Endothelial cell (in vitro differentiated cells): Measurements from ENCODE around the gene MAFB. TPM values are rescaled to one million over a fixed set of nuclear protein-coding genes. Genes with fewer than 3 reads are reported as not detected.

Source experiments
- DNase-seq: peaks from one replicate; pipeline ENCODE4 v3.0.0; 2021; ENCODE audit warnings: low spot score
- H3K27ac Mint-ChIP-seq: one replicate; pipeline ENCODE4 v1.8.0; 2021; ENCODE audit warnings: mixed read lengths, inconsistent platforms; ENCODE audit not compliant: unreplicated experiment
- H3K27me3 Mint-ChIP-seq: one replicate; pipeline ENCODE4 v1.8.0; 2021; ENCODE audit warnings: mild to moderate bottlenecking, moderate library complexity, mixed read lengths, inconsistent platforms; ENCODE audit not compliant: unreplicated experiment
- H3K36me3 Mint-ChIP-seq: one replicate; pipeline ENCODE4 v1.8.0; 2021; ENCODE audit warnings: mild to moderate bottlenecking, low read depth, mixed read lengths, inconsistent platforms; ENCODE audit not compliant: unreplicated experiment
- H3K4me1 Mint-ChIP-seq: one replicate; pipeline ENCODE4 v1.8.0; 2021; ENCODE audit warnings: mild to moderate bottlenecking, mixed read lengths, inconsistent platforms; ENCODE audit not compliant: unreplicated experiment
- H3K4me3 Mint-ChIP-seq: one replicate; pipeline ENCODE4 v1.8.0; 2021; ENCODE audit warnings: mild to moderate bottlenecking, mixed read lengths, inconsistent platforms; ENCODE audit not compliant: unreplicated experiment
- H3K9me3 Mint-ChIP-seq: one replicate; pipeline ENCODE4 v1.8.0; 2021; ENCODE audit warnings: mixed read lengths, inconsistent platforms; ENCODE audit not compliant: unreplicated experiment
- CTCF ChIP-seq: fragments of 200-600 bp; sonication (generic); IDR thresholded peaks from one replicate; pipeline ENCODE4 v1.5.0; 2021; ENCODE audit warnings: antibody characterized with exemption; ENCODE audit not compliant: unreplicated experiment
- total RNA-seq: library from RNA; stranded (reverse); fragmentation: NEBNext Ultra II Directional; extraction: Animal tissue kit (Norgen Biotek cat#: 25700); gene quantifications from one replicate; pipeline ENCODE4 v1.2.1, GENCODE V29; 2021; ENCODE audit not compliant: unreplicated experiment

Gene MAFB
- total RNA-seq, 1 donor from 2014 or later, result 2.1 TPM

GRCh38 chr20:40718214-40718977, 29.4 kb upstream of the MAFB start:
- Mint-ChIP-seq H3K27ac (no peak overlapping the region), H3K4me3 (no peak overlapping the region)

GRCh38 chr20:40717343-40717865, 28.4 kb upstream of the MAFB start:
- no peak for DNase-seq
- Mint-ChIP-seq H3K4me1 (no peaks in the 10 kb centered on the region), H3K4me3 (no peak overlapping the region), H3K27me3 (peaks cover 4% of the 10 kb centered on the region), H3K9me3 (no peaks in the 10 kb centered on the region), H3K36me3 (no peaks in the 10 kb centered on the region), H3K27ac (no peak overlapping the region)
- TF ChIP-seq CTCF, result no peak

More at GRCh38 chr20:40718214-40718977, 29.4 kb upstream of the MAFB start:
- no peak for TF ChIP-seq CTCF
- Mint-ChIP-seq H3K36me3 (no peaks in the 10 kb centered on the region), H3K27me3 (peaks cover 4% of the 10 kb centered on the region), H3K9me3 (no peaks in the 10 kb centered on the region), H3K4me1 (no peaks in the 10 kb centered on the region)
- no peak for DNase-seq

- no peak overlapping the region for H3K4me3 Mint-ChIP-seq
- TF ChIP-seq CTCF, result no peak
- H3K9me3 Mint-ChIP-seq, result no peaks in the 10 kb centered on the region
- no peaks in the 10 kb centered on the region for H3K4me1 Mint-ChIP-seq
- no peak for DNase-seq
- peaks cover 4% of the 10 kb centered on the region for H3K27me3 Mint-ChIP-seq
- H3K27ac Mint-ChIP-seq, result no peak overlapping the region
- no peaks in the 10 kb centered on the region for H3K36me3 Mint-ChIP-seq
These were observed 26.5 kb upstream of the MAFB start for GRCh38 chr20:40715491-40715890.

- Mint-ChIP-seq H3K27me3 (peaks cover 4% of the 10 kb centered on the region), H3K36me3 (no peaks in the 10 kb centered on the region), H3K27ac (no peak overlapping the region), H3K4me3 (no peak overlapping the region), H3K4me1 (no peaks in the 10 kb centered on the region), H3K9me3 (no peaks in the 10 kb centered on the region)
- DNase-seq, result no peak
- no peak for TF ChIP-seq CTCF
These were observed 25.9 kb upstream of the MAFB start for GRCh38 chr20:40714916-40715315.

- TF ChIP-seq CTCF, result no peak
- Mint-ChIP-seq H3K9me3 (no peaks in the 10 kb centered on the region), H3K36me3 (no peaks in the 10 kb centered on the region), H3K27me3 (peaks cover 4% of the 10 kb centered on the region), H3K4me1 (no peaks in the 10 kb centered on the region), H3K4me3 (no peak overlapping the region), H3K27ac (no peak overlapping the region)
- DNase-seq, result no peak
These were observed 25.1 kb upstream of the MAFB start for GRCh38 chr20:40714109-40714508.
